GM10266 (cell line): Measurements from ENCODE around the gene TLL2.

Source experiments
- DNase-seq: peaks from one replicate; pipeline ENCODE4 v3.0.0; 2012; ENCODE audit errors: extremely low spot score
- TF ChIP-seq, protein P1 (sequence below): IDR thresholded peaks from 2 replicates; pipeline ENCODE4 v1.5.1; 2012; ENCODE audit warnings: mild to moderate bottlenecking, low read depth; ENCODE audit not compliant: control insufficient read depth, insufficient read depth; ENCODE audit errors: missing control alignments

The TLL2 gene

DNA sequence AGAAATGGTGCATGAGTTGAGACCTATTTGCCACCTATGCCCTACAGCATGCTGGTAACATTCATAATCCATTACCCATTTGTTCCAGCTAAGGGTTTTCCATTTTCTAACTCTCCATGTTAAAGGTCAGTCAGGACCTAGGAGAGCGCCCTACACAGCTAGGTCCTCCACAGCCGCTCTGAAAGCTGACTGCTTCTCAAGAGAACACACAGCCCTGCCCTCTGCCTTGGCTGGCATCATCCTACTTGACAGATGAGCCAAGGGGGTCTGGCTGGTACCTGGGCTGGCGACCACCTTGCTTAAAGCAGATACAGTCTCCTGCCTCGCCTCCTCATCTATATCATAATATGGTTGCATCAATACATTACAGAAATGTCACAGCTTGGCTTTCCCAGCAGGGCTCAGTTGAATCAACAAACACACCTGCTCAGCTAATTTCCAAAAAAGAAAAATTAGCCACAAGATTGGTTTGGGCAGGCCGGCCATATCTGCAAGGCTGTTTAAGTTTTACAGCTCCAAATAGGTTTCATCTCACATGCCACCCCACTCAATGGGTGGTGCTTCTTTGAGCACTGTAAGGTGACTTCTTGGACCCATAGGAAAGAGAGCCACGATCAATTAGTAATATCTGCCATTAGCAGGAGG lies 17.3 kb downstream of the TLL2 start:
- TF ChIP-seq, protein P1, sequence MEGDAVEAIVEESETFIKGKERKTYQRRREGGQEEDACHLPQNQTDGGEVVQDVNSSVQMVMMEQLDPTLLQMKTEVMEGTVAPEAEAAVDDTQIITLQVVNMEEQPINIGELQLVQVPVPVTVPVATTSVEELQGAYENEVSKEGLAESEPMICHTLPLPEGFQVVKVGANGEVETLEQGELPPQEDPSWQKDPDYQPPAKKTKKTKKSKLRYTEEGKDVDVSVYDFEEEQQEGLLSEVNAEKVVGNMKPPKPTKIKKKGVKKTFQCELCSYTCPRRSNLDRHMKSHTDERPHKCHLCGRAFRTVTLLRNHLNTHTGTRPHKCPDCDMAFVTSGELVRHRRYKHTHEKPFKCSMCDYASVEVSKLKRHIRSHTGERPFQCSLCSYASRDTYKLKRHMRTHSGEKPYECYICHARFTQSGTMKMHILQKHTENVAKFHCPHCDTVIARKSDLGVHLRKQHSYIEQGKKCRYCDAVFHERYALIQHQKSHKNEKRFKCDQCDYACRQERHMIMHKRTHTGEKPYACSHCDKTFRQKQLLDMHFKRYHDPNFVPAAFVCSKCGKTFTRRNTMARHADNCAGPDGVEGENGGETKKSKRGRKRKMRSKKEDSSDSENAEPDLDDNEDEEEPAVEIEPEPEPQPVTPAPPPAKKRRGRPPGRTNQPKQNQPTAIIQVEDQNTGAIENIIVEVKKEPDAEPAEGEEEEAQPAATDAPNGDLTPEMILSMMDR: no peak
- DNase-seq: no peak

DNA sequence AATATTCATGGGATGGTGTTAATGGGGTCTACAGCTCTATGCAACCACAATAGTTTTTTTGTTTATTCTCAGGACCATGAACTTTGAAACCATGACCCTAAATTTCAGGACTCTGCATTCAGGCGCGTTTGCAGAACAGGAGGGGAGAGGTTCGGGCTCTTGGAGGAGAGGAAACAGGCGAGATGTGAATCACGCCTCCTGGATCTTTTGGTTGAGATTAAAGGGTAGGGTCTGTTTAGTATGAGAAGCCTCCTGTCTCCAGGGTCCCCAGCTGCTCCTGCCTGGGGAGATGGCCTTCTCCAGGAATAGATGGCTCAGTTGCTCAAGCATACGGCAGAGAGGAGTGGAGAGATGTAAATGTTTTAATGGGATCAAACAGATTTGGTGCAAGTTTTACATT lies 18.2 kb downstream of the TLL2 start:
- no peak for DNase-seq
- TF ChIP-seq, protein P1: no peak

DNA sequence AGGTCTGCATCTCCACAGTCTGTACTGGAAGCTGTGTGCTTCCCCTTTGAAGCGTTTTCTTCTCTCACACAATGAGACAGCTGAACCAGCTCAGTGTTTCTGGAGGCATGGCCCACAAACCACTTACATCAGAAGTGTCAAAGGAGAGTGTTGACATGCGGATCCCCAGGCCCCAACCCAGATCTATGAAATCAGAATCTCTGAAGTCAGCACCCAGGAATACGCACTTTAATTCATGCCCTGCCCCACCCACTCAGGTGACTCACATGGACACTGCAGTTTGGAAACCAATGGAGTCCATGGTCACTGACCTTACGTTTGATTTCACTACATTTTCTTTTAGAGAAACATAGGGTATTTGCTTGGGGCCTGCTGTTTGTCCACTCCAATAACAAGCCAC lies 19.0 kb downstream of the TLL2 start:
- no peak for DNase-seq
- TF ChIP-seq, protein P1: no peak

DNA sequence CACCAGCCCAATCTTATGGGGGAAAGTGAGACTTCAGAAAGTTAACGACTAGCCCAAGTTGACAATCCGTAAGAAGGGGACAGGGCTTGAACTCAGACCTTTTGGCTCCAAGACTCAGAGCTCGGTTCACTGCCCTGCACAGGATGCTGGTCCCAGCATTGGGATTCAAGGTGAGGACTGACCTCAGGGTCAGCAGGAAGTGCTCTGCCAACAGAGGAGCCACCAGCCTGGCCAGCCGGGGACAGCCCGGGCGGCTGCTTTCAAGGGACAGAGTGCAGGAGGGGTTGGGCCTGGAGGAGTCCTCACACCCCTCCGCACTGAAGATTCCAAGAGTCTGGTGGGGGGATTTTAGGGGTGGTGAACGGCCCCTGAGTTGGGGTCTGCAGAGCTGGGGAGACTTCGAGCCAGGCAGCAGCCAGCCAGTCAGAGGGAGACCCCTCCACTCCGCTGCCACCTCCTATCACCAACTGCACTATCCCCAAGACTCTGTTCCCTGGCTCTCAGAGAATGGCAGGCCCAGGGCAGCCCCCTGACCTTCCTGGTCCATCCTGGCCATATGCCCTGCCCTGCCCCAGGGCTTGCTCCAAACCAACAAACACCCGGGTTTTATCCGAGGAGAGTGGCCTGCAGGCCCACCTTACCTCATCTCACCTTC lies 19.7 kb downstream of the TLL2 start:
- TF ChIP-seq, protein P1: no peak
- no peak for DNase-seq

DNA sequence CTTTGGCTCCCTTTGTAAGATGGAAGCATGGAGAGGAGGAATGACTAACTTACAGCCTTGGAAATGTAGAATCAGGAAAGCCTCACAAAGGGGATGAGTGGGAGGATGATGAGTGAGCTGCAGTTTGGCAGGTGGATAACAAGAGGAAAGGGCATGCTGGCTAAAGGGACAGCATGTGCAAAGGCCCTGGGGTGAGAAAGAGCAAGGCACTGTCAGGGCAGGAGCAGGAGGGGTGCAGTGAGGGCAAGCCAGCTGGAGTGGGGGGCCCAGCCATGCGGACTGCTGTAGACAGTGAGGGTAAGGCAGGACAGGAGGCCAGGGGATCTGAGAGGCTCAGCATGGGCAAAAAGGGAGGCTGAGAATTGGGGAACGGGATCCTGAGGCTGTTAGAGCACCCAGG lies 20.5 kb downstream of the TLL2 start:
- TF ChIP-seq, protein P1: no peak
- no peak for DNase-seq

DNA sequence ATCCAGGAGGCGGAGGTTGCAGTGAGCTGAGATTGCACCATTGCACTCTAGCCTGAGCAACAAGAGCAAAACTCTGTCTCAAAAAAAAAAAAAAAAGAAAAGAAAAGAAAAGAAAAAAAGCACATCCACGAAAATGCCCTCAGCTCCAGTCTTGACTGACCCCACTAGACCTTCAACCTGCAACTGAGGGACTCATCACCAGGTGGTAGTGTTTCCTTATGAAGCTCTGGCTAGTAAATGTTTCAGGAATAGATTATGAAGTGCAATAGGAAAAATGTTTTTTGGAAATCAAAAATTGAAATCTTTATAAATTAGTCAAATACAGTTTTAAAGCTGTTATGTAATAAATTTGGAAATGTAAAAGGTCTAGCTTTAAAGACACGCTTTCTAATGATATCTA lies 22.4 kb downstream of the TLL2 start:
- TF ChIP-seq, protein P1: peak; percentile 32
- no peak for DNase-seq
